NT2/D1 (cell line): ENCODE data around the gene IPO9.

Source experiments
- SUZ12 ChIP-seq: IDR thresholded peaks from 2 replicates; pipeline ENCODE4 v1.6.1; 2011; ENCODE audit not compliant: insufficient read length, insufficient read depth; ENCODE audit errors: extremely low read depth
- YY1 ChIP-seq: IDR thresholded peaks from 2 replicates; pipeline ENCODE4 v1.6.1; 2011; ENCODE audit not compliant: insufficient read length, insufficient read depth
- ZNF274 ChIP-seq: IDR thresholded peaks from 2 replicates; pipeline ENCODE4 v1.6.1; 2011; ENCODE audit warnings: mild to moderate bottlenecking, low read depth, low read length

DNA sequence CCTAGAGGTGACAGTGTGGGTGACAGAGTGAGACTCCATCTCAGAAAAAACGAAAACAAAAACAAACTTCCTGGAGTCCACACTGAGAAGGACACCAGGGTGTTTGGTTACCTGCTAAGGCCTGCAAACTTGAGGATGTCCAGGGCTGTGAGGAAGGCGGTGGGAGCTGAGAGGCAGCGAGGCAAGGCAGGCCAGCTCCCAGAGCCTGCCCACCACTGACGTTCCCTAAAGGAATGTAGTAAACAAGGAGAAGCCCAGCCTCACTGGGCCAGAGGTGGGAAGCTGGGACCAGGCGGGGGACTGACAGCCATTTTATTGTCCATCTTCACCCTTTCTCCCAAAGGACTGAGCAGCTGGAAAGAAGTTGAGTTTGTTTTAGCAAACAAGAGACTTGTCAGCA is 83.9 kb downstream of the IPO9 start:
- TF ChIP-seq ZNF274 = no peak
- peak; percentile 14 for TF ChIP-seq YY1
- TF ChIP-seq SUZ12 = no peak
